Calu3 (cell line): ENCODE data around the gene NUDT4. TPM values are rescaled to one million over a fixed set of nuclear protein-coding genes. Genes with fewer than 3 reads are reported as not detected.

Experiments
- BruUV-seq: library from RNA; stranded (reverse); fragments of 400-500 nt; replicated peaks from 2 replicates; lab custom pipeline; 2021; lab: Mats Ljungman, UMichigan
- CTCF ChIA-PET: fragments of 300-600 bp; sonication (Branson Sonifier 250); formaldehyde crosslinking; loops from one replicate; lab custom pipeline; 2022; ENCODE audit warnings: antibody characterized with exemption; lab: Charles Lee
- DNase-seq: peaks from one replicate; pipeline ENCODE4 v3.0.0; 2022
- H3K27ac Mint-ChIP-seq: one replicate; pipeline ENCODE4 v1.8.0; 2022; ENCODE audit warnings: mixed read lengths; ENCODE audit not compliant: unreplicated experiment
- H3K27me3 Mint-ChIP-seq: one replicate; pipeline ENCODE4 v1.8.0; 2022; ENCODE audit warnings: mixed read lengths; ENCODE audit not compliant: unreplicated experiment
- H3K36me3 Mint-ChIP-seq: one replicate; pipeline ENCODE4 v1.8.0; 2022; ENCODE audit warnings: mild to moderate bottlenecking, moderate library complexity, mixed read lengths; ENCODE audit not compliant: insufficient read depth, unreplicated experiment
- H3K4me1 Mint-ChIP-seq: one replicate; pipeline ENCODE4 v1.8.0; 2022; ENCODE audit warnings: mild to moderate bottlenecking, low read depth, mixed read lengths; ENCODE audit not compliant: unreplicated experiment
- H3K4me3 Mint-ChIP-seq: one replicate; pipeline ENCODE4 v1.8.0; 2022; ENCODE audit warnings: mild to moderate bottlenecking, low read depth, moderate library complexity, mixed read lengths; ENCODE audit not compliant: unreplicated experiment
- H3K9me3 Mint-ChIP-seq: one replicate; pipeline ENCODE4 v1.8.0; 2022; ENCODE audit warnings: low read depth, mixed read lengths; ENCODE audit not compliant: unreplicated experiment
- intact Hi-C: fragments of 100-400 bp; cut with micrococcal nuclease; formaldehyde crosslinking; loops from one replicate; pipeline ENCODE4 v1.10.0; 2022; ENCODE audit not compliant: unreplicated experiment
- total RNA-seq: library from RNA; stranded (reverse); gene quantifications from 2 replicates; pipeline ENCODE4 v1.2.3, GENCODE V29; 2022
- TF ChIP-seq, protein P1 (sequence below): fragments of 200-600 bp; IDR thresholded peaks from one replicate; pipeline ENCODE4 v1.8.0; 2022; ENCODE audit warnings: antibody characterized with exemption; ENCODE audit not compliant: unreplicated experiment

NUDT4 gene
- total RNA-seq, 1 experiment from 2014 or later = 47.3 TPM

- intact Hi-C loops = no loop called here
- no TSS peak for BruUV-seq
- TF ChIP-seq, protein P1, sequence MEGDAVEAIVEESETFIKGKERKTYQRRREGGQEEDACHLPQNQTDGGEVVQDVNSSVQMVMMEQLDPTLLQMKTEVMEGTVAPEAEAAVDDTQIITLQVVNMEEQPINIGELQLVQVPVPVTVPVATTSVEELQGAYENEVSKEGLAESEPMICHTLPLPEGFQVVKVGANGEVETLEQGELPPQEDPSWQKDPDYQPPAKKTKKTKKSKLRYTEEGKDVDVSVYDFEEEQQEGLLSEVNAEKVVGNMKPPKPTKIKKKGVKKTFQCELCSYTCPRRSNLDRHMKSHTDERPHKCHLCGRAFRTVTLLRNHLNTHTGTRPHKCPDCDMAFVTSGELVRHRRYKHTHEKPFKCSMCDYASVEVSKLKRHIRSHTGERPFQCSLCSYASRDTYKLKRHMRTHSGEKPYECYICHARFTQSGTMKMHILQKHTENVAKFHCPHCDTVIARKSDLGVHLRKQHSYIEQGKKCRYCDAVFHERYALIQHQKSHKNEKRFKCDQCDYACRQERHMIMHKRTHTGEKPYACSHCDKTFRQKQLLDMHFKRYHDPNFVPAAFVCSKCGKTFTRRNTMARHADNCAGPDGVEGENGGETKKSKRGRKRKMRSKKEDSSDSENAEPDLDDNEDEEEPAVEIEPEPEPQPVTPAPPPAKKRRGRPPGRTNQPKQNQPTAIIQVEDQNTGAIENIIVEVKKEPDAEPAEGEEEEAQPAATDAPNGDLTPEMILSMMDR = no peak
- Mint-ChIP-seq H3K27ac (no peak overlapping the region), H3K36me3 (no peaks in the 10 kb centered on the region), H3K9me3 (no peaks in the 10 kb centered on the region), H3K4me1 (no peaks in the 10 kb centered on the region), H3K27me3 (no peaks in the 10 kb centered on the region), H3K4me3 (no peak overlapping the region)
- CTCF ChIA-PET = no interaction called here
- no peak for DNase-seq
Observed at GRCh38 chr12:93448796-93449195, 71.1 kb downstream of the NUDT4 start.

GRCh38 chr12:93449277-93449676 is 71.6 kb downstream of the NUDT4 start:
- CTCF ChIA-PET = interaction anchor here (0.6 kb wide), 1 partner anchor 239 kb away, joined by 3 read pairs; no protein-coding TSS in a partner anchor
- H3K9me3 Mint-ChIP-seq = no peaks in the 10 kb centered on the region
- intact Hi-C loops = no loop called here

GRCh38 chr12:93451423-93452158 is 73.9 kb downstream of the NUDT4 start:
- Mint-ChIP-seq H3K4me1 (no peaks in the 10 kb centered on the region), H3K9me3 (no peaks in the 10 kb centered on the region), H3K27ac (no peak overlapping the region), H3K36me3 (no peaks in the 10 kb centered on the region), H3K27me3 (no peaks in the 10 kb centered on the region), H3K4me3 (no peak overlapping the region)
- BruUV-seq = no TSS peak
- TF ChIP-seq, protein P1 = no peak
- no peak for DNase-seq
- CTCF ChIA-PET = interaction anchor here (0.6 kb wide), 1 partner anchor 756 kb away, joined by 3 read pairs; no protein-coding TSS in a partner anchor
- intact Hi-C loops = no loop called here

More at GRCh38 chr12:93449277-93449676, 71.6 kb downstream of the NUDT4 start:
- Mint-ChIP-seq H3K4me3 (no peak overlapping the region), H3K36me3 (no peaks in the 10 kb centered on the region), H3K27me3 (no peaks in the 10 kb centered on the region), H3K4me1 (no peaks in the 10 kb centered on the region), H3K27ac (no peak overlapping the region)
- no TSS peak for BruUV-seq
- DNase-seq = no peak
- TF ChIP-seq, protein P1 = no peak

DNA sequence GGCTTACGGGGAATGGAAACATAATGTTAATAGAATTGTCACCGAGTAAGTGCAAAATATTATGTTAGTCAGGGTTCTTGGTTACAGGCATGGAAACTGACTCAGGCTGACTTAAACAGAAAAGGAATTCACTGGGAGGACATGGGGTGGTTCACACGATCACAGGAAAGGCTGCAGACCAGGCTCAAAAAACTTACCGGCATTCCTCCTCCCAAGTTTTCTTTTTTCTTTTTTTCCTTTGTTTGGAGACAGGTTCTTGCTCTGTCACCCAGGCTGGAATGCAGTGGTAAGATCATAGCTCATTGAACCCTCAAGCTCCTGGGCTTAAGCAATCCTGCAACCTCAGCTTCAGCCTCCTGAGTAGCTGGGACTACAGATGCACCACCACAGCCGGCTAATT is 75.9 kb downstream of the NUDT4 start:
- CTCF ChIA-PET = no interaction called here
- H3K36me3 Mint-ChIP-seq = no peaks in the 10 kb centered on the region
- H3K27ac Mint-ChIP-seq = no peak overlapping the region
- TF ChIP-seq, protein P1 = no peak
- no peaks in the 10 kb centered on the region for H3K4me1 Mint-ChIP-seq
- no peaks in the 10 kb centered on the region for H3K9me3 Mint-ChIP-seq
- H3K27me3 Mint-ChIP-seq = no peaks in the 10 kb centered on the region
- intact Hi-C loops = no loop called here
- DNase-seq = no peak
- H3K4me3 Mint-ChIP-seq = no peak overlapping the region
- no TSS peak for BruUV-seq
